ENCODE results near the gene BLTP3B.

Gene BLTP3B, protein sequence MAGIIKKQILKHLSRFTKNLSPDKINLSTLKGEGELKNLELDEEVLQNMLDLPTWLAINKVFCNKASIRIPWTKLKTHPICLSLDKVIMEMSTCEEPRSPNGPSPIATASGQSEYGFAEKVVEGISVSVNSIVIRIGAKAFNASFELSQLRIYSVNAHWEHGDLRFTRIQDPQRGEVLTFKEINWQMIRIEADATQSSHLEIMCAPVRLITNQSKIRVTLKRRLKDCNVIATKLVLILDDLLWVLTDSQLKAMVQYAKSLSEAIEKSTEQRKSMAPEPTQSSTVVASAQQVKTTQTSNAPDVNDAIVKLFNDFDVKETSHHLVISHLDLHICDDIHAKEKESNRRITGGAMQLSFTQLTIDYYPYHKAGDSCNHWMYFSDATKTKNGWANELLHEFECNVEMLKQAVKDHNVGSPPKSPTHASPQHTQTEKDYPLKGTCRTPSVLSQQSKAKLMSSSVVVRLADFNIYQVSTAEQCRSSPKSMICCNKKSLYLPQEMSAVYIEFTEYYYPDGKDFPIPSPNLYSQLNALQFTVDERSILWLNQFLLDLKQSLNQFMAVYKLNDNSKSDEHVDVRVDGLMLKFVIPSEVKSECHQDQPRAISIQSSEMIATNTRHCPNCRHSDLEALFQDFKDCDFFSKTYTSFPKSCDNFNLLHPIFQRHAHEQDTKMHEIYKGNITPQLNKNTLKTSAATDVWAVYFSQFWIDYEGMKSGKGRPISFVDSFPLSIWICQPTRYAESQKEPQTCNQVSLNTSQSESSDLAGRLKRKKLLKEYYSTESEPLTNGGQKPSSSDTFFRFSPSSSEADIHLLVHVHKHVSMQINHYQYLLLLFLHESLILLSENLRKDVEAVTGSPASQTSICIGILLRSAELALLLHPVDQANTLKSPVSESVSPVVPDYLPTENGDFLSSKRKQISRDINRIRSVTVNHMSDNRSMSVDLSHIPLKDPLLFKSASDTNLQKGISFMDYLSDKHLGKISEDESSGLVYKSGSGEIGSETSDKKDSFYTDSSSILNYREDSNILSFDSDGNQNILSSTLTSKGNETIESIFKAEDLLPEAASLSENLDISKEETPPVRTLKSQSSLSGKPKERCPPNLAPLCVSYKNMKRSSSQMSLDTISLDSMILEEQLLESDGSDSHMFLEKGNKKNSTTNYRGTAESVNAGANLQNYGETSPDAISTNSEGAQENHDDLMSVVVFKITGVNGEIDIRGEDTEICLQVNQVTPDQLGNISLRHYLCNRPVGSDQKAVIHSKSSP (N-terminal part only)

DNA sequence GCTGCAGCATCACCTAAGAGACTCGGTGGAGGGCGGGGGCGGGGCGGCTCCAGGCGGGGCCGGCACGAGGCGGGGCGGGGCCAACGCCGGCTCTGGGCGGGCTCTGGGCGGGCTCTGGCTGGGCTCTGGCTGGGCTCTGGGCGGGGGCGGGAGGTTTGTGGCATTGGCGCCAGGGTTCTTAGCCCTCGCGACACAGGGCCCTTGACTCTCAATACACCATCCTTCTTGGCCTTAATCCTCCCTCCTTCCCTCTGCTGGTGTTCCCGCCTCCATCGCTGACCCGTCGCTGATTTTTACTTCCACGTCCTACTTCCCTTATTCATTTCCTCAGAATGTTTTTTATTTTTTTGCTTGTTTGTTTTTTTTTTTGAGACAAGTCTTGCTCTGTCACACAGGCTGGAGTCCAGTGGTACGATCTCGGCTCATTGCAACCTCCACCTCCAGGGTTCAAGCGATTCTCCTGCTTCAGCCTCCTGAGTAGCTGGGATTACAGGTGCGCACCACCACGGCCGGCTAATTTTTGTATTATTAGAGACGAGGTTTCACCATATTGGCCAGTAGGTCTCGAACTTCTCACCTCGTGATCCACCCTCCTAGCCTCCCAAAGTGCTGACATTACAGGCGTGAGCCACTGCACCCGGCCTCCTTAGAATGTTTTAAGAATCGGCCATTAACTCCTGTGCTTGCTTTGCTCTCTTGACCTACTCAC lies at the start of gene BLTP3B:
BLTP3B (minus strand) TSS at position 24 of the 709 bp plus-strand sequence. CDS start 239 bp downstream, outside the sequence.
- TF ChIP-seq GATA2 (IDR thresholded peaks at IDR 0.05; ENCODE audit: low read depth, low read length) (no peak), GATA3 (IDR thresholded peaks at IDR 0.05; ENCODE audit: low read depth, low read length) (no peak)

DNA sequence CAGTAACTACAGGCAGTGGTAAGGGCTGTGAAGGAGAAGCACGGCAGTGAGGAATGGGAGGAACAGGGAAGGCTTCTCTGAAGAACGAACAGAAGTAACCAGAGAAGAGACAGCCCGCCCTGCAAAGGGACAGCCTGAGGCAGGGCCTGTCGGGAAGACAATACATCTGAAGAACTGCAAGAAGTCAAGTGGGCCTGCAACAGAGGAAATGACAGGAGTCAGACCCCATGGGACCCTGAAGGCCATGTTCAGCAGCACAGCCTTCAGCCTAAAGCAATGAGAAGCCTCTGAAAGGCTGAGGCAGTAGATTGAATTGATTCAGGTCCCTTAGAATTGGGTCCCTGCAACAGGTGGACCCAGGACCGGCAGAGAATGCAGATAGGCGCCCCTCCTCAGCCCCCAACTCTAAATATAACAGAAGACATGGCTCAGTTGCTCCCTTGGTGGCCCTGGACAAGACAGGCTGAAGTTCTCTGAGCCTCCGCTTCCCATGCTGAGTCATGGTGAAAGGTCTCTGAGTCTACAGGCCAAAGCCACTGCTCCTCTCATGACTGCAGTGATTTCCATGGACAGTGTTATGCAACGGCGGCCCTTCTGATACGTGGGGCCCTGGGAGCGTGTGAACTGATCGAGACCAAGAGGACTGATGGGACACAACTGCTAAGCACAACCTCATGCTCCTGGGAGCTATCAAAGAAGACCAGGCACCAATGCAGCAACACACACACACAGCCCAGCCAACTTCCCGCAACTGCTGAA lies 47.1 kb upstream of the BLTP3B start:
- TF ChIP-seq GATA3 (IDR thresholded peaks at IDR 0.05; ENCODE audit: low read depth, low read length) (no peak), GATA2 (IDR thresholded peaks at IDR 0.05; ENCODE audit: low read depth, low read length) (no peak)

DNA sequence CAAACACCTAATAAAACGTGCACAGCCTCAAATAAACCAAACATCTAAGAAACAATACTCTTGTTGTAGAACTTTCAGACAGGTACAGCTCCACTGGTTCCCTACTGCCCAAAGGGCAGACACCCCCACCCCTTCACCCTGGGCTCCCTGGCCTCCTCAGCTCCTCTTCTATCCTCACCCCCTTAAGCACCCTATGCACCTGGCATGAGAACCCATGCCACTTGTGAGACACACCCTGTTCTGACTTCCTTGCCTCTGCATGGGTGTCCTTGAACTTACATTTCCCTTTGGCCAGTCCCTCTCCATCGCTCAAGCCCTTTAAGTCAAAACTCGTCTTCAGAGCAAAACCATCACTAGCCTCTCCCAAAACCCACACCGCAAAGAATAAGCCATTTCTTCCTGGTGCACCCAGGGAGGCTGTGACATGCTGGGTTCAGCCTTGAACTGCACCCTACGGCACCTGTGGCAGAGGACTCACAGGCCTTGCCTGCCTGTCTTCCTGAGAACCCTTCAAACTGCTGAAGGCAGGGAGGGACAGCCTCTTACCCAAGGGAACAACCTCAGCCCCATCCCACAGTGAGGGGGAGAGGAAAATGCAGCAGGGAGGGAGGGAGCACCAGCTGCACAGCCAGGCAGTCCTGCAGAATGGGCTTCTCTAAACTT lies 45.3 kb upstream of the BLTP3B start:
- no peak for TF ChIP-seq GATA3 (IDR thresholded peaks at IDR 0.05; ENCODE audit: low read depth, low read length)
- TF ChIP-seq GATA2 (IDR thresholded peaks at IDR 0.05; ENCODE audit: low read depth, low read length) = no peak

DNA sequence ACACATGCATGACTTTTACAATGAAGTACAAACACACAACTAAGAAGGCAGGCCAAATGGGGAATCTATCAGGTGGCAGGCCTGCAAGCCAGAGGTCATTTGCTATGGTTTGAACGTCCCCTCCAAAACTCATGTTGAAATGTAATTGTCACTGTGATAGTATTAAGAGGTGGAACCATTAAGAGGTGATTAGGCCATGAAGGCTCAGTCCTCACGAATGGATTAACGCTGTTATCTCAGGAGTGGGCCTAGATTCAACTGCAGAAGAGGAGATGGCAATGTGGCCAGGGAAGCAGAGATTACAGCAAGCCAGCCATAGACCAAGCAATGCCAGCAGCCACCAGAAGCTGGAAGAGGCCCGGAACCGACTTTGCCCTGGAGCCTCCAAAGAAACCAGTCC lies 44.4 kb upstream of the BLTP3B start:
- no peak for TF ChIP-seq GATA2 (IDR thresholded peaks at IDR 0.05; ENCODE audit: low read depth, low read length)
- no peak for TF ChIP-seq GATA3 (IDR thresholded peaks at IDR 0.05; ENCODE audit: low read depth, low read length)

DNA sequence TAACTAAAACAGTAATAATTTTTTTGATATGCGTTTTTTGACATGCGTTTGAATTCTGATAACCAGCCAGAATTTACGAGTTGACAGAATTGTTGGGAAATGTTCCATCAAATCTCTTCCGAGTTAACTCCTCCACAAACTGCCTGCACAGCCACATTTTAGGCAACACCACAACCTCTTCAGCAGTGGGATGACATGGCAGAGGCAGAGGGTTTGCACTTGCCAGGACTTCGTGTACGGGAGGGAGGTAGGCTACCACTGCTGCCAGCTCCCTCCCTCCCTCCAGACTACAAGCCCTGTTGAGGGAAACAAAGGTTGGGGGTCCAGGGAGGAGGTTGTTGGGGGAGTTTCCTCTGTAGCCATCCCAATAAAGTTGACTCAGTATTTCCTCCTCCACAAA lies 43.4 kb upstream of the BLTP3B start:
- no peak for TF ChIP-seq GATA3 (IDR thresholded peaks at IDR 0.05; ENCODE audit: low read depth, low read length)
- TF ChIP-seq GATA2 (IDR thresholded peaks at IDR 0.05; ENCODE audit: low read depth, low read length) = no peak

DNA sequence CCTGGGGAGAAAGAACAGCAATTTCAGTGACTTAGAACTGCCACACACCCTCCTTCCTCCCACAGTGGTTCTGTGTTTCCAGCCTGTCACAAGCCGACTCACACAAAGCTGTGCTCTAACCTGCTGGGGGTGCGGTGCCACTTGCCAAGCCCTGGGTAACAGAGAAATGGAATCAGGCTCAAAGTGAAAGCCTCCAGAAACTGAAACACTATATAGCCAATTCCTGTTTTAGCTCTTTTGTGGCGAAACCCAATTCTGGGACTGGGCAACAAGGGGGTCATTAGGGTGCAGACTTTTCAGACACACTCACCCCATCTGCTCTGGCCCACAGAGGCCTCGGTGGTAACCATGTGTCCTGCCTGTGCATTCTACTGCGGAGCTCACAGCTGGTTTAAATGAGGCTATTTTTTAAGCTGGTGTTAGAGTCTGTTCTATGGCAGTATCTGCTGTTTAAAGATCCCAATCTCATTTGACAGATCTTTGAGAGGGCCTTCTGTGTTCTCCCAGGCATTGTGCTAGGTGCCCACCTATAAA lies 42.8 kb upstream of the BLTP3B start:
- TF ChIP-seq GATA2 (IDR thresholded peaks at IDR 0.05; ENCODE audit: low read depth, low read length) = peak; percentile 91
- TF ChIP-seq GATA3 (IDR thresholded peaks at IDR 0.05; ENCODE audit: low read depth, low read length) = peak; percentile 67; the same call in 1 of the 2 replicates

DNA sequence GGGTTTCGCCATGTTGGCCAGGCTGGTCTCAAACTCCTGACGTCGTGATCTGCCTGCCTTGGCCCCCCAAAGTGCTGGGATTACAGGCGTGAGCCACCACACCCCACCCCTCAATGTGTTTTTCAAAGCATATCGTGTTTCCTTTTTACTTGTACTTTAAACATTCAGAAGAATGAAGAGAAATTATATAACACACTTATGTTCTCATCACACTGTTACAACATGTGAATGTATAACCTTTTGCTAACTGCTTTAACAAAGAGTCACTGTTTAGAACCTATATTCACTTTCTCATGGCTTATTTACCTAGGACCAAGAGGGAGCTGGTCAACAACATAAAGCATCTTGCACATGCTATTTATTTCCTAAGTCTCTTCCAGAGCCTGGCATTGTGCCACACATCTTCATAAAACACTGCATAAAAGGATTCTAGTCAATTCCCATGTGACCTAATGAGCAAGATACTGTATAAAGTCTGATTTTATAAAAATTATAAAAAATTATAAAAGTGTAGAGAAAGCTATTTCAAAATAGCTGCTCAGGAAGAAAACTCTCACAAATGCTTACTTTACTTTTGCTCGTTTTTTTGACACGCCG lies 42.0 kb upstream of the BLTP3B start:
- TF ChIP-seq GATA3 (IDR thresholded peaks at IDR 0.05; ENCODE audit: low read depth, low read length) = no peak
- no peak for TF ChIP-seq GATA2 (IDR thresholded peaks at IDR 0.05; ENCODE audit: low read depth, low read length)

DNA sequence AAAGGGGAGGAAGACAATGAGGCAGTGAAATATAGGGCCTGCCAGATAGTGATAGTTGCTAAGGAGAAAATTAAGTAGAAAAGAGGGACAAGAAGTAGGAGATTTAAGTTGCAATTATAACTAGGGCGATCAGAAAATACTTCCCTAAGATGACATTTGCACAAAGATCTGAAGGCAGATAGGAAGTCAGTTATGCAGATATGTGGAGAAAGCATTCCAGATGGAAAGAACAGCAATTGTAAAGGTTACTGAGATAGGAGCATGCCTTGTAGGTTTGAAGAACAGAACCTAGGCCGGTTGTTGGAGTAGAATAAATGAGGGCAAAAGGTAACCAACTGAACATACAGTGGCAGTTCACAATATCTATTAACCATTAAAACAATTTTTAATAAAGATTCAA lies 36.6 kb upstream of the BLTP3B start:
- TF ChIP-seq GATA3 (IDR thresholded peaks at IDR 0.05; ENCODE audit: low read depth, low read length) (no peak), GATA2 (IDR thresholded peaks at IDR 0.05; ENCODE audit: low read depth, low read length) (no peak)

DNA sequence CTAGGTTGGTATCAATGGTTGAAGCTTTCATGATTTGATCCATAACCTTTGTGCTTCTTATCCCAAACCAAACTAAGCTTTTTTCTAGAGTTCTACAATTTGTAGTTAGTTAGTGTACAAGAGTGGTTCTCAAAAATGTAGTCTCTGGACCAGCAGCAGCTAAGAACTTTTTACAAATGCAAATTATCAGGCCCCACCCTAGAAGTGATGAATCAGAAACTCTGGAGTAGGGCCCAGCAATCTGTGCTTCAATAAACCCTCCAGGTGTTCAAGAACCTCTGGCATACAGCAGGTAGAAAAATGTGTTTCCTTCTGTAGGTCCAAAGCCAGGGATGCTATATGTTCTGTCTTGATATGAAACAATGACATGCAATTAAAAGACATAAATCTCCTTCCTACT lies 31.8 kb upstream of the BLTP3B start:
- no peak for TF ChIP-seq GATA2 (IDR thresholded peaks at IDR 0.05; ENCODE audit: low read depth, low read length)
- no peak for TF ChIP-seq GATA3 (IDR thresholded peaks at IDR 0.05; ENCODE audit: low read depth, low read length)

DNA sequence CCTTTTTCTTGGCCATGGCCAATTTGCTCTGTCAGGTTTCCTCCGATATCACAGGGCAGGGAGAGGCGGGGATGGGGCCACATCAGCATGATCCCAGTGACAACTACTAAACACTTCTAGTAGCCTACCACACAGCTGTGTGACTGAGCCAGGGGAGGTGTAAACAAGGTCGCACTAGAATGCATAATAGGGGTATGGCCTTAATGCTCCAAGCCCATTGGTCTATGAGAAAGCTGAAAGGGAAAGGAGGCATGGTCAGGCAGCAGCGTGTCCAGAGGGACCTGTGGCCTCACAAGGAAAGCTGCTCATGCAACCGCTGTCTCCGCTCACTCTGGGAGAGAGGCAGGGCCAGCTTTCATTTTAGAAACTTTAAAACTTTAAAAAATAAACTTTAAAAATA lies 30.4 kb upstream of the BLTP3B start:
- TF ChIP-seq GATA3 (IDR thresholded peaks at IDR 0.05; ENCODE audit: low read depth, low read length) (no peak), GATA2 (IDR thresholded peaks at IDR 0.05; ENCODE audit: low read depth, low read length) (no peak)

DNA sequence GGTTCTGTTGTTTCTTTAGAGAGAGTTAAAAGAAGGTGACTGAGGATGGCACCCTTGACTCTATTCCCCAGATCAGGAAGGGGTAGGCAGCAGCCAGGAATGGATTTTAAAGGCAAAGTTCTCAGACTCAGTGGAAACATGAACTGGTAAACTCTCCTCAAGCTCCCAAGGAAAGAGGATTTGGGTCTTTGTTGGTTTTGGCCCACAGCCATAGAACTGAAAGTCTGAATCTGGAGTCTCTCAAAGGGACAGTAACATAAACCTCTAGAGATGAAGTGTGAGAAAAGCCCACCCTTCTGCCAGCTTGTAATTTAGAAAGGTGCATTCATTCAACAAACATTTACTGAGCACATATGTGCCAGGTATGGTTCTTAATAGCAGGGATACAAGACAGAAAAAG lies 28.6 kb upstream of the BLTP3B start:
- no peak for TF ChIP-seq GATA2 (IDR thresholded peaks at IDR 0.05; ENCODE audit: low read depth, low read length)
- TF ChIP-seq GATA3 (IDR thresholded peaks at IDR 0.05; ENCODE audit: low read depth, low read length) = no peak
